A549 (cell line): ENCODE data around the gene VAT1L.

Experiments
- CEBPB ChIP-seq, 2 experiments: fragments of >200 bp in 1 of 2; sonication (Bioruptor Twin) in 1 of 2; formaldehyde crosslinking in 1 of 2; IDR thresholded peaks; 2 replicates each; pipeline ENCODE4 v1.6.1; 2012 to 2016
- EHMT2 ChIP-seq: fragments of 200-600 bp; sonication (generic); IDR thresholded peaks from 2 replicates; pipeline ENCODE4 v1.6.1; 2016; ENCODE audit warnings: antibody characterized with exemption, low read depth, mild to moderate bottlenecking, moderate library complexity
- FOSL2 ChIP-seq, 2 experiments: fragments of 450-650 bp in 1 of 2; fragments of >200 bp in 1 of 2; sonication (Bioruptor Twin) in 1 of 2; formaldehyde crosslinking; IDR thresholded peaks; 2 replicates each; pipeline versions ENCODE4 v1.5.0 to v1.6.1; 2016 to 2020; ENCODE audit warnings: mild to moderate bottlenecking in 1 of 2, moderate library complexity in 1 of 2
- HDAC2 ChIP-seq: fragments of 200-600 bp; sonication (generic); IDR thresholded peaks from 2 replicates; pipeline ENCODE4 v1.6.1; 2016
- MAZ ChIP-seq: fragments of 150-350 bp; IDR thresholded peaks from 2 replicates; pipeline ENCODE4 v1.6.1; 2014; ENCODE audit warnings: antibody characterized with exemption, low read depth, low read length, borderline replicate concordance
- MYC ChIP-seq: IDR thresholded peaks from 2 replicates; pipeline ENCODE4 v1.6.1; 2012; ENCODE audit warnings: mild to moderate bottlenecking, inconsistent platforms, low read length, improper control_type of control experiment, borderline replicate concordance
- PHF8 ChIP-seq: fragments of 200-600 bp; sonication (generic); IDR thresholded peaks from 2 replicates; pipeline ENCODE4 v1.6.1; 2016; ENCODE audit warnings: low read depth, mild to moderate bottlenecking, antibody characterized with exemption, moderate library complexity, borderline replicate concordance
- POLR2A ChIP-seq: IDR thresholded peaks from 2 replicates; pipeline ENCODE4 v1.6.1; 2012; ENCODE audit warnings: mild to moderate bottlenecking, low read length
- RFX5 ChIP-seq: fragments of 450-650 bp; IDR thresholded peaks from 2 replicates; pipeline ENCODE4 v1.7.1; 2014; ENCODE audit warnings: antibody characterized with exemption, mild to moderate bottlenecking, moderate library complexity
- TF ChIP-seq, protein P1 (sequence below): fragments of >200 bp; sonication (Bioruptor Twin); formaldehyde crosslinking; IDR thresholded peaks from 3 replicates; pipeline ENCODE4 v1.5.1; 2016
- TF ChIP-seq, protein P2 (sequence below): IDR thresholded peaks from 2 replicates; pipeline ENCODE4 v1.6.1; 2012

DNA sequence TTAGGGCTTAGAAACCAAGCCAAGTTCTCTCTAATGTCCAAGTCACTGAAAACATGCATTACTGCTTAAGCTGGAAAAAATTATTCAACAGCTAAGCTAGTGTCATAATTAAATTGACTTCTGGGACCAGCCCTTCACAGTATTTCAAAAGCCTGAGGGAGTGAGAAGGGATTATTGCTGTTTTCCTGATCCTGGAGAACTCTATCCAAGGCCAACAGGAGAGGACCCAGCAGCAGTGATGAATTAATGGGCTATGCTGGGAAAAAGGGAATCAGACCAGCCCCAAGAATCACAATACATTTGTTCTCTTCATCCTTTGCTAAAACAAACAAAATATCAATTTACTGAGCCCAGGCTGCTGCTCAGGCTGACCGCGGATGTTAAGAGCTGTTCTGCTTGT is 199.4 kb downstream of the VAT1L start:
- TF ChIP-seq, protein P1, sequence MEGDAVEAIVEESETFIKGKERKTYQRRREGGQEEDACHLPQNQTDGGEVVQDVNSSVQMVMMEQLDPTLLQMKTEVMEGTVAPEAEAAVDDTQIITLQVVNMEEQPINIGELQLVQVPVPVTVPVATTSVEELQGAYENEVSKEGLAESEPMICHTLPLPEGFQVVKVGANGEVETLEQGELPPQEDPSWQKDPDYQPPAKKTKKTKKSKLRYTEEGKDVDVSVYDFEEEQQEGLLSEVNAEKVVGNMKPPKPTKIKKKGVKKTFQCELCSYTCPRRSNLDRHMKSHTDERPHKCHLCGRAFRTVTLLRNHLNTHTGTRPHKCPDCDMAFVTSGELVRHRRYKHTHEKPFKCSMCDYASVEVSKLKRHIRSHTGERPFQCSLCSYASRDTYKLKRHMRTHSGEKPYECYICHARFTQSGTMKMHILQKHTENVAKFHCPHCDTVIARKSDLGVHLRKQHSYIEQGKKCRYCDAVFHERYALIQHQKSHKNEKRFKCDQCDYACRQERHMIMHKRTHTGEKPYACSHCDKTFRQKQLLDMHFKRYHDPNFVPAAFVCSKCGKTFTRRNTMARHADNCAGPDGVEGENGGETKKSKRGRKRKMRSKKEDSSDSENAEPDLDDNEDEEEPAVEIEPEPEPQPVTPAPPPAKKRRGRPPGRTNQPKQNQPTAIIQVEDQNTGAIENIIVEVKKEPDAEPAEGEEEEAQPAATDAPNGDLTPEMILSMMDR = no peak
- TF ChIP-seq MYC = no peak
- no peak for TF ChIP-seq POLR2A
- no peak for TF ChIP-seq MAZ
- no peak for TF ChIP-seq RFX5
- no peak for TF ChIP-seq PHF8
- no peak for TF ChIP-seq HDAC2
- TF ChIP-seq CEBPB (IDR thresholded peaks at IDR 0.05) = no peak
- TF ChIP-seq, protein P2, sequence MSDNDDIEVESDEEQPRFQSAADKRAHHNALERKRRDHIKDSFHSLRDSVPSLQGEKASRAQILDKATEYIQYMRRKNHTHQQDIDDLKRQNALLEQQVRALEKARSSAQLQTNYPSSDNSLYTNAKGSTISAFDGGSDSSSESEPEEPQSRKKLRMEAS = no peak
- no peak for TF ChIP-seq EHMT2
- TF ChIP-seq FOSL2 (IDR thresholded peaks at IDR 0.05) = no peak
- no peak for TF ChIP-seq FOSL2 (CRISPR knock-in tag; IDR thresholded peaks at IDR 0.05)
